Measurements from ENCODE around the gene WNK3.
"Not testable (repeated sequence)": the region's sequence is repeated elsewhere in the genome, so short reads cannot be mapped to it uniquely, and the experiment has no call there.

The WNK3 gene

DNA sequence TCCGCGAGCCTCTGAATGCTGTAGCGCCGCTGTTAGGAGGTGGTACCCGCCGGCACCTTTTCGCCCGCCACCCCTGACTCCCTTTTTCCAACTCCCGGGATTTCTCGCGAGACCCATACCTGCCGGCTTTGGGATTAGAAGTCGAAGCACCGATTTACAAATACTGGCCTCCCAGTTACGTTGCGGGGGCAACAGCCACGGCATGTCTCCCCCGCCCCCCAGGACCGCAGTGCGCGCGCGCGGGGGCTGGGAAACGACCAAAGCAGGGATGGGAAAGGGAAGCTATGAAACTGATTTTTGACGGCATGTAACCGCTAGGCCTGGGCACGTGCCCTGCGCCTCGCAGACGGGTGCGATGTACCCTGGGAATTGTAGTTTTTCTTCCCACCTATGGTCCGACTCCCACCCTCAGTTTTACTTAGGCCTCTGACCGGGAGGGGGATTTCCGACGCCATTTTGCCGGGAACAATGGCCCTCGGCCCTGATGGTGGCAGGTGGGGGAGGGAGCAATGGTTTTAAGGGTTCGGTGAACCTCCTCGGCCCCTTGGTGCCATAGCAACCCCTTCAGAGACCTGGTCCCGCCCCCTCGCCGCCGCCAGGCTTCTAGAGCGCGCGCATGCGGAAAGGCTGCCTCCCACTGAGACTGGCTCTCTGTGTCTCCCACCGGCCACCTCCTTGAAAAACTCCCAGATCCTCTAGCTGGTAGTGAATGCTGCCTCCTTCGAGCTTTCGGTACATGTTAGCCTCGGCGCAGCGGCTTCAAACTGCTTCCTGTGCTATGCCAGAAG is 772 bp upstream of the WNK3 start:
- DNase-seq (ENCODE audit: extremely low spot score) = peak; percentile 65
- TF ChIP-seq ELF4 (IDR thresholded peaks at IDR 0.05) = no peak
- TF ChIP-seq NFRKB (IDR thresholded peaks at IDR 0.05) = peak; percentile 15; the same call in 1 of the 2 replicates
- TF ChIP-seq L3MBTL2 (conservative IDR thresholded peaks at IDR 0.05) = peak; percentile 100
- POLR2A ChIA-PET = interaction anchor here (1.1 to 1.8 kb wide), 2 partner anchors 18 to 82 kb away, joined by 4 to 7 read pairs; partner anchors contain the start of gene TSR2
- CTCF ChIA-PET = no interaction called here

- TF ChIP-seq ELF4 (IDR thresholded peaks at IDR 0.05) = no peak
- TF ChIP-seq ARNT (IDR thresholded peaks at IDR 0.05) = no peak
- ChIA-PET CTCF (interaction anchor here (0.7 kb wide), 1 partner anchor 177 kb away, joined by 3 read pairs; no protein-coding TSS in a partner anchor), POLR2A (no interaction called here)
- no peak for DNase-seq (ENCODE audit: extremely low spot score)
These were observed 5.2 kb downstream of the WNK3 start for GRCh38 chrX:54352677-54353076.

DNA sequence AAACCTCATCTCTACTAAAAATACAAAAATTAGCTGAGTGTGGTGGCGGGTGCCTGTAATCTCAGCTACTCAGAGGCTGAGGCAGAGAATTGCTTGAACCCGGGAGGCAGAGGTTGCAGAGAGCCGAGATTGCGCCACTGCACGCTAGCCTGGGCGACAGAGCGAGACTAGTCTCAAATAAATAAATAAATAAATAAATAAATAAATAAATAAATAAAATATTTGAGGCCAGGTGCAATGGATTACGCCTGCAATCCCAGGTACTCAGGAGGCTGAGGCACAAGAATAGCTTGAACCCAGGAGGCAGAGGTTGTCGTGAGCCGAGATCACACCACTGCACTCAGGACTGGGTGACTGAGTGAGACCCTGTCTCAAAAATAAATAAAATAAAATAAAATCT is 20.5 kb downstream of the WNK3 start:
- DNase-seq (ENCODE audit: extremely low spot score); POLR2A ChIA-PET; CTCF ChIA-PET: not testable (repeated sequence)

GRCh38 chrX:54325077-54325476 is 32.8 kb downstream of the WNK3 start:
- ChIA-PET POLR2A (no interaction called here), CTCF (no interaction called here)
- DNase-seq (ENCODE audit: extremely low spot score) = no peak
- TF ChIP-seq ZNF384 (IDR thresholded peaks at IDR 0.05) = no peak

GRCh38 chrX:54320067-54320466 is 37.8 kb downstream of the WNK3 start:
- no peak for DNase-seq (ENCODE audit: extremely low spot score)
- no peak for TF ChIP-seq FOXK2 (IDR thresholded peaks at IDR 0.05)
- TF ChIP-seq, protein P1, sequence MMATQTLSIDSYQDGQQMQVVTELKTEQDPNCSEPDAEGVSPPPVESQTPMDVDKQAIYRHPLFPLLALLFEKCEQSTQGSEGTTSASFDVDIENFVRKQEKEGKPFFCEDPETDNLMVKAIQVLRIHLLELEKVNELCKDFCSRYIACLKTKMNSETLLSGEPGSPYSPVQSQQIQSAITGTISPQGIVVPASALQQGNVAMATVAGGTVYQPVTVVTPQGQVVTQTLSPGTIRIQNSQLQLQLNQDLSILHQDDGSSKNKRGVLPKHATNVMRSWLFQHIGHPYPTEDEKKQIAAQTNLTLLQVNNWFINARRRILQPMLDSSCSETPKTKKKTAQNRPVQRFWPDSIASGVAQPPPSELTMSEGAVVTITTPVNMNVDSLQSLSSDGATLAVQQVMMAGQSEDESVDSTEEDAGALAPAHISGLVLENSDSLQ (IDR thresholded peaks at IDR 0.05) = no peak
- no peak for TF ChIP-seq SUZ12 (IDR thresholded peaks at IDR 0.05)
- no peak for TF ChIP-seq ELF4 (IDR thresholded peaks at IDR 0.05)
- no peak for TF ChIP-seq BHLHE40 (IDR thresholded peaks at IDR 0.05; ENCODE audit: borderline replicate concordance)
- no peak for TF ChIP-seq FOXA1 (IDR thresholded peaks at IDR 0.05)
- no peak for TF ChIP-seq TARDBP (IDR thresholded peaks at IDR 0.05)
- TF ChIP-seq CTBP1 (IDR thresholded peaks at IDR 0.05; ENCODE audit: borderline replicate concordance) = no peak
- TF ChIP-seq SP1 (IDR thresholded peaks at IDR 0.05) = no peak
- no peak for TF ChIP-seq ARNT (IDR thresholded peaks at IDR 0.05)
- TF ChIP-seq NFRKB (IDR thresholded peaks at IDR 0.05) = no peak
- no peak for TF ChIP-seq LEF1 (IDR thresholded peaks at IDR 0.05; ENCODE audit: borderline replicate concordance)
- no peak for TF ChIP-seq L3MBTL2 (conservative IDR thresholded peaks at IDR 0.05)
- no peak for TF ChIP-seq HDGF (IDR thresholded peaks at IDR 0.05; ENCODE audit: borderline replicate concordance)
- TF ChIP-seq FOXM1 (IDR thresholded peaks at IDR 0.05; ENCODE audit: borderline replicate concordance) = no peak
- ChIA-PET CTCF (interaction anchor here (0.7 kb wide), 1 partner anchor 37 kb away, joined by 4 read pairs; no protein-coding TSS in a partner anchor), POLR2A (no interaction called here)

DNA sequence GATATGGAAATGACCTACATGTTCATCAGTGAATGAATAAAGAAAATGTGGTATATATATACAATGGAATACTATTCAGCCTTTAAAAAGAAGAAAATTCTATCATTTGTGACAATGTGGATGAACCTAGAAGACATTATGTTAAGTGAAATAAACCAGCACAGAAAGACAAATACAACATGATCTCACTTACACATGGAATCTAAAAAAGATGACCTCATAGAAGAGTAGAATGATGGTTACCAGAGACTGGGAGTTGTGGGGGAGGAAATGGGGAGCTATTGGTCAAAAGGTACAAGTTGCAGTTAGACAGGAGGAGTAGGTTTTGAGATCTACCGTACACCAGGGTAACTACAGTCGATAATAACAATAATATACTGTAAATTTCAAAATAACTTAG is 51.5 kb downstream of the WNK3 start:
- CTCF ChIA-PET = interaction anchor here (0.7 kb wide), 1 partner anchor 22 kb away, joined by 3 read pairs; no protein-coding TSS in a partner anchor
- no peak for DNase-seq (ENCODE audit: extremely low spot score)
- TF ChIP-seq, protein P1 (IDR thresholded peaks at IDR 0.05) = no peak
- no peak for TF ChIP-seq ZNF384 (IDR thresholded peaks at IDR 0.05)
- POLR2A ChIA-PET = no interaction called here

- CTCF ChIA-PET = interaction anchor here (0.6 kb wide), 1 partner anchor 160 kb away, joined by 3 read pairs; no protein-coding TSS in a partner anchor
- TF ChIP-seq SP1 (IDR thresholded peaks at IDR 0.05) = no peak
- TF ChIP-seq NFRKB (IDR thresholded peaks at IDR 0.05) = no peak
- no peak for TF ChIP-seq HDGF (IDR thresholded peaks at IDR 0.05; ENCODE audit: borderline replicate concordance)
- TF ChIP-seq FOXA1 (IDR thresholded peaks at IDR 0.05) = no peak
- no peak for TF ChIP-seq TARDBP (IDR thresholded peaks at IDR 0.05)
- TF ChIP-seq ARNT (IDR thresholded peaks at IDR 0.05) = no peak
- no peak for TF ChIP-seq CTBP1 (IDR thresholded peaks at IDR 0.05; ENCODE audit: borderline replicate concordance)
- no peak for TF ChIP-seq ZNF384 (IDR thresholded peaks at IDR 0.05)
- no peak for DNase-seq (ENCODE audit: extremely low spot score)
- POLR2A ChIA-PET = no interaction called here
These were observed 56.3 kb downstream of the WNK3 start for GRCh38 chrX:54301516-54301915.

- CTCF ChIA-PET = interaction anchor here (0.6 kb wide), 1 partner anchor 223 kb away, joined by 6 read pairs; no protein-coding TSS in a partner anchor
- TF ChIP-seq ARNT (IDR thresholded peaks at IDR 0.05) (no peak), SUZ12 (IDR thresholded peaks at IDR 0.05) (no peak), BHLHE40 (IDR thresholded peaks at IDR 0.05; ENCODE audit: borderline replicate concordance) (no peak), HDGF (IDR thresholded peaks at IDR 0.05; ENCODE audit: borderline replicate concordance) (no peak), FOXM1 (IDR thresholded peaks at IDR 0.05; ENCODE audit: borderline replicate concordance) (no peak), CTBP1 (IDR thresholded peaks at IDR 0.05; ENCODE audit: borderline replicate concordance) (no peak), LEF1 (IDR thresholded peaks at IDR 0.05; ENCODE audit: borderline replicate concordance) (no peak), SP1 (IDR thresholded peaks at IDR 0.05) (no peak), ZNF384 (IDR thresholded peaks at IDR 0.05) (no peak)
- POLR2A ChIA-PET = interaction anchor here (0.8 kb wide), 1 partner anchor 10 kb away, joined by 3 read pairs; no protein-coding TSS in a partner anchor
- no peak for DNase-seq (ENCODE audit: extremely low spot score)
These were observed 63.5 kb downstream of the WNK3 start for GRCh38 chrX:54294306-54294705.
